Activated CD4-positive, CD25-positive, alpha-beta regulatory T cell treated with anti-CD3 and anti-CD28 coated beads, Interleukin-2, amount 50 U/mL, for 16 hours (primary cell): ENCODE data around the gene WFIKKN1.

Source experiments
- DNase-seq: peaks from one replicate; pipeline ENCODE4 v3.0.0-alpha.2; 2020; ENCODE audit warnings: low read depth, low spot score

Gene WFIKKN1

GRCh38 chr16:624526-625070 lies 6.2 kb upstream of the WFIKKN1 start:
- no peak for DNase-seq

GRCh38 chr16:625117-625976 lies 5.4 kb upstream of the WFIKKN1 start:
- DNase-seq: no peak

- DNase-seq: no peak
These were observed 4.6 kb upstream of the WFIKKN1 start for GRCh38 chr16:625977-626765.

GRCh38 chr16:626787-627453 lies 3.9 kb upstream of the WFIKKN1 start:
- no peak for DNase-seq

- DNase-seq: no peak
These were observed 3.1 kb upstream of the WFIKKN1 start for GRCh38 chr16:627454-628239.

GRCh38 chr16:628321-629061 lies 2.3 kb upstream of the WFIKKN1 start:
- no peak for DNase-seq

GRCh38 chr16:629185-629832 lies 1.5 kb upstream of the WFIKKN1 start:
- no peak for DNase-seq

- DNase-seq: no peak
These were observed 944 bp upstream of the WFIKKN1 start for GRCh38 chr16:629833-630248.

GRCh38 chr16:630249-630814 lies 453 bp upstream of the WFIKKN1 start:
- no peak for DNase-seq

GRCh38 chr16:631808-632358 lies 1.1 kb downstream of the WFIKKN1 start:
- DNase-seq: no peak

- DNase-seq: no peak
These were observed 1.9 kb downstream of the WFIKKN1 start for GRCh38 chr16:632486-633335.

GRCh38 chr16:633336-634050 lies 2.7 kb downstream of the WFIKKN1 start:
- no peak for DNase-seq

GRCh38 chr16:634051-634670 lies 3.4 kb downstream of the WFIKKN1 start:
- DNase-seq: no peak

GRCh38 chr16:634996-635395 lies 4.2 kb downstream of the WFIKKN1 start:
- DNase-seq: no peak

- DNase-seq: no peak
These were observed 4.9 kb downstream of the WFIKKN1 start for GRCh38 chr16:635573-636205.

GRCh38 chr16:636206-637080 lies 5.7 kb downstream of the WFIKKN1 start, which contains the start of gene METTL26:
Gene METTL26, minus strand, starts transcription at chr16:636305. Its CDS starts 15 bp downstream, at chr16:636290.
- DNase-seq: peak; percentile 86
